Peyer's patch (tissue), 4 donors: ENCODE measurements around the gene EIF2B5.

Experiments
- CTCF ChIP-seq, 6 experiments: fragments of 450-650 bp in 4 of 6; fragments of 200-600 bp in 2 of 6; sonication (generic) in 1 of 6; IDR thresholded peaks; one replicate each; pipeline ENCODE4 v1.5.1; 2017 to 2019; ENCODE audit warnings: antibody characterized with exemption in 6 of 6, mild to moderate bottlenecking in 3 of 6, moderate library complexity in 1 of 6
- POLR2A ChIP-seq, 2 donors: fragments of 450-650 bp; IDR thresholded peaks; one replicate each; pipeline ENCODE4 v1.5.1; 2017; ENCODE audit warnings: antibody characterized with exemption in 2 of 2, mild to moderate bottlenecking in 2 of 2, moderate library complexity in 2 of 2

- no peak for TF ChIP-seq POLR2A (IDR thresholded peaks at IDR 0.05)
- no peak for TF ChIP-seq CTCF (IDR thresholded peaks at IDR 0.05)
Measured at GRCh38 chr3:184173374-184173722, 38.2 kb downstream of the EIF2B5 start.
